HEK293 (cell line): ENCODE results near the gene CHRM5.

Source experiments
- BCL6B ChIP-seq: fragments of 450-650 bp; formaldehyde crosslinking; IDR thresholded peaks from 2 replicates; pipeline ENCODE4 v1.5.1; 2017; ENCODE audit warnings: missing biosample characterization, missing genetic modification characterization
- ZNF169 ChIP-seq: fragments of 450-650 bp; formaldehyde crosslinking; IDR thresholded peaks from 2 replicates; pipeline ENCODE4 v1.5.1; 2016; ENCODE audit warnings: missing biosample characterization, missing genetic modification characterization
- ZNF768 ChIP-seq: fragments of 450-650 bp; formaldehyde crosslinking; IDR thresholded peaks from 2 replicates; pipeline ENCODE4 v1.5.1; 2018; ENCODE audit warnings: missing biosample characterization, mild to moderate bottlenecking, missing genetic modification characterization
- TF ChIP-seq, protein P1 (sequence below): fragments of 450-650 bp; formaldehyde crosslinking; IDR thresholded peaks from 2 replicates; pipeline ENCODE4 v1.5.1; 2016; ENCODE audit warnings: missing biosample characterization, missing genetic modification characterization, borderline replicate concordance
- TF ChIP-seq, protein P2 (sequence below): fragments of 450-650 bp; formaldehyde crosslinking; conservative IDR thresholded peaks from 2 replicates; pipeline ENCODE4 v1.5.1; 2016; ENCODE audit warnings: low read depth, missing biosample characterization, missing genetic modification characterization

DNA sequence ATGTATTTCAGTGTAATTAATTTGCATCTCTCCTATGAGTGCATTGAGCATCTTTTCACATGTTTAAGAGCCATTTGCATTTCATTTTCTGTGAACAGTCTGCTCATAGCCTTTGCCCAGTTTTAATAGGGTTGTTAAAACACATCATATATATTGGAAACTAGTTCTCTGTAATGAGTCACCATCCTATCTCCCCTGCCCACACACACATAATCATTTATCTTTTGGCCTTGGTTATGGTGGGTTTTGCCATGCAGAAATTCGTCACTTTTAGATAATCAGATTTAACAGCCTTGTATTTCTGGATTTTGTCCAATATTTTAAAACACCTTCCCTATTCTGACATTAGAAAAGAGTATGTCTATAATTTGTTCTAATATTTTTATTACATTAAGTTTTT, 11.9 kb upstream of the CHRM5 start:
- TF ChIP-seq, protein P1, sequence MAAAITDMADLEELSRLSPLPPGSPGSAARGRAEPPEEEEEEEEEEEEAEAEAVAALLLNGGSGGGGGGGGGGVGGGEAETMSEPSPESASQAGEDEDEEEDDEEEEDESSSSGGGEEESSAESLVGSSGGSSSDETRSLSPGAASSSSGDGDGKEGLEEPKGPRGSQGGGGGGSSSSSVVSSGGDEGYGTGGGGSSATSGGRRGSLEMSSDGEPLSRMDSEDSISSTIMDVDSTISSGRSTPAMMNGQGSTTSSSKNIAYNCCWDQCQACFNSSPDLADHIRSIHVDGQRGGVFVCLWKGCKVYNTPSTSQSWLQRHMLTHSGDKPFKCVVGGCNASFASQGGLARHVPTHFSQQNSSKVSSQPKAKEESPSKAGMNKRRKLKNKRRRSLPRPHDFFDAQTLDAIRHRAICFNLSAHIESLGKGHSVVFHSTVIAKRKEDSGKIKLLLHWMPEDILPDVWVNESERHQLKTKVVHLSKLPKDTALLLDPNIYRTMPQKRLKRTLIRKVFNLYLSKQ: no peak
- TF ChIP-seq ZNF169 (tag by site-specific recombination) (no peak), BCL6B (no peak), ZNF768 (tag by site-specific recombination) (no peak)
- TF ChIP-seq, protein P2, sequence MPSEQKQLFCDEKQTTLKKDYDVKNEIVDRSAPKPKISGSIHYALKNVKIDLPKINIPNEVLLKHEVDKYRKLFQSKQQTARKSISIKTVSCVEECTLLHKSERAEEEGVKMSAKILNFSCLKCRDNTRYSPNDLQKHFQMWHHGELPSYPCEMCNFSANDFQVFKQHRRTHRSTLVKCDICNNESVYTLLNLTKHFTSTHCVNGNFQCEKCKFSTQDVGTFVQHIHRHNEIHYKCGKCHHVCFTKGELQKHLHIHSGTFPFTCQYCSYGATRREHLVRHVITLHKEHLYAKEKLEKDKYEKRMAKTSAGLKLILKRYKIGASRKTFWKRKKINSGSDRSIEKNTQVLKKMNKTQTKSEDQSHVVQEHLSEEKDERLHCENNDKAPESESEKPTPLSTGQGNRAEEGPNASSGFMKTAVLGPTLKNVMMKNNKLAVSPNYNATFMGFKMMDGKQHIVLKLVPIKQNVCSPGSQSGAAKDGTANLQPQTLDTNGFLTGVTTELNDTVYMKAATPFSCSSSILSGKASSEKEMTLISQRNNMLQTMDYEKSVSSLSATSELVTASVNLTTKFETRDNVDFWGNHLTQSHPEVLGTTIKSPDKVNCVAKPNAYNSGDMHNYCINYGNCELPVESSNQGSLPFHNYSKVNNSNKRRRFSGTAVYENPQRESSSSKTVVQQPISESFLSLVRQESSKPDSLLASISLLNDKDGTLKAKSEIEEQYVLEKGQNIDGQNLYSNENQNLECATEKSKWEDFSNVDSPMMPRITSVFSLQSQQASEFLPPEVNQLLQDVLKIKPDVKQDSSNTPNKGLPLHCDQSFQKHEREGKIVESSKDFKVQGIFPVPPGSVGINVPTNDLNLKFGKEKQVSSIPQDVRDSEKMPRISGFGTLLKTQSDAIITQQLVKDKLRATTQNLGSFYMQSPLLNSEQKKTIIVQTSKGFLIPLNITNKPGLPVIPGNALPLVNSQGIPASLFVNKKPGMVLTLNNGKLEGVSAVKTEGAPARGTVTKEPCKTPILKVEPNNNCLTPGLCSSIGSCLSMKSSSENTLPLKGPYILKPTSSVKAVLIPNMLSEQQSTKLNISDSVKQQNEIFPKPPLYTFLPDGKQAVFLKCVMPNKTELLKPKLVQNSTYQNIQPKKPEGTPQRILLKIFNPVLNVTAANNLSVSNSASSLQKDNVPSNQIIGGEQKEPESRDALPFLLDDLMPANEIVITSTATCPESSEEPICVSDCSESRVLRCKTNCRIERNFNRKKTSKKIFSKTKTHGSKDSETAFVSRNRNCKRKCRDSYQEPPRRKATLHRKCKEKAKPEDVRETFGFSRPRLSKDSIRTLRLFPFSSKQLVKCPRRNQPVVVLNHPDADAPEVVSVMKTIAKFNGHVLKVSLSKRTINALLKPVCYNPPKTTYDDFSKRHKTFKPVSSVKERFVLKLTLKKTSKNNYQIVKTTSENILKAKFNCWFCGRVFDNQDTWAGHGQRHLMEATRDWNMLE (tag by site-specific recombination): no peak
